WTC11 (cell line): Measurements from ENCODE around the gene AHRR.
"Not testable (repeated sequence)": the region's sequence is repeated elsewhere in the genome, so short reads cannot be mapped to it uniquely, and the experiment has no call there.

Experiments used
- FOXK1 ChIP-seq: sonication (generic); formaldehyde crosslinking; IDR thresholded peaks from 2 replicates; pipeline ENCODE4 v1.8.0; 2022; ENCODE audit warnings: mild to moderate bottlenecking, moderate library complexity, missing genetic modification reagents
- NFYB ChIP-seq: sonication (generic); formaldehyde crosslinking; conservative IDR thresholded peaks from 2 replicates; pipeline ENCODE4 v1.8.0; 2022; ENCODE audit warnings: low read depth, missing genetic modification reagents
- TCF7 ChIP-seq: sonication (generic); formaldehyde crosslinking; IDR thresholded peaks from 2 replicates; pipeline ENCODE4 v1.8.0; 2022; ENCODE audit warnings: mild to moderate bottlenecking, low read depth, missing genetic modification reagents, moderate library complexity
- ZNF138 ChIP-seq: sonication (generic); formaldehyde crosslinking; conservative IDR thresholded peaks from 2 replicates; pipeline ENCODE4 v1.8.1; 2022; ENCODE audit warnings: mild to moderate bottlenecking, moderate library complexity, missing genetic modification reagents
- ZNF232 ChIP-seq: sonication (generic); formaldehyde crosslinking; IDR thresholded peaks from 2 replicates; pipeline ENCODE4 v1.8.0; 2022; ENCODE audit warnings: mild to moderate bottlenecking, missing genetic modification reagents
- TF ChIP-seq, protein P1 (sequence below): fragments of 200-600 bp; IDR thresholded peaks from 2 replicates; pipeline ENCODE4 v1.8.0; 2022; ENCODE audit warnings: antibody characterized with exemption
- TF ChIP-seq, protein P2 (sequence below): sonication (generic); formaldehyde crosslinking; IDR thresholded peaks from 2 replicates; pipeline ENCODE4 v1.8.1; 2022; ENCODE audit warnings: low read depth, missing genetic modification reagents, borderline replicate concordance

DNA sequence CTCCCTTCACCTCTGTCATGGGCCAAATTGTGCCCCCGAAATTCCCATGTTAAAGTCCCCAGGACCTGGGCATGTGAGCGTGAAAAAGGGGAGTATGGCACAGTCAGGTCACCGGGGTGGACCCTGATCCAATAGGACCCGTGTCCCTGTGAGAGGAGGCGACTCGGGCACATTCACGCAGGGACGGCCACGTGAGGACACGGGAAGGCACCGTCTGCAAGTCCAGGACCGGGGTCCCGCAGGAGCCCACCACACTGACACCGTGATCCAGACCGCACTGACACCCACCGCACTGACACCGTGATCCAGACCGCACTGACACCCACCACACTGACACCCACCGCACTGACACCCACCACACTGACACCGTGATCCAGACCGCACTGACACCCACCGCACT, 165.1 kb downstream of the AHRR start:
- TF ChIP-seq FOXK1 (CRISPR knock-in tag); ZNF232 (CRISPR knock-in tag); NFYB; ZNF138; TCF7 (CRISPR knock-in tag): not testable (repeated sequence)
- TF ChIP-seq, protein P1, sequence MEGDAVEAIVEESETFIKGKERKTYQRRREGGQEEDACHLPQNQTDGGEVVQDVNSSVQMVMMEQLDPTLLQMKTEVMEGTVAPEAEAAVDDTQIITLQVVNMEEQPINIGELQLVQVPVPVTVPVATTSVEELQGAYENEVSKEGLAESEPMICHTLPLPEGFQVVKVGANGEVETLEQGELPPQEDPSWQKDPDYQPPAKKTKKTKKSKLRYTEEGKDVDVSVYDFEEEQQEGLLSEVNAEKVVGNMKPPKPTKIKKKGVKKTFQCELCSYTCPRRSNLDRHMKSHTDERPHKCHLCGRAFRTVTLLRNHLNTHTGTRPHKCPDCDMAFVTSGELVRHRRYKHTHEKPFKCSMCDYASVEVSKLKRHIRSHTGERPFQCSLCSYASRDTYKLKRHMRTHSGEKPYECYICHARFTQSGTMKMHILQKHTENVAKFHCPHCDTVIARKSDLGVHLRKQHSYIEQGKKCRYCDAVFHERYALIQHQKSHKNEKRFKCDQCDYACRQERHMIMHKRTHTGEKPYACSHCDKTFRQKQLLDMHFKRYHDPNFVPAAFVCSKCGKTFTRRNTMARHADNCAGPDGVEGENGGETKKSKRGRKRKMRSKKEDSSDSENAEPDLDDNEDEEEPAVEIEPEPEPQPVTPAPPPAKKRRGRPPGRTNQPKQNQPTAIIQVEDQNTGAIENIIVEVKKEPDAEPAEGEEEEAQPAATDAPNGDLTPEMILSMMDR: not testable (repeated sequence)
- TF ChIP-seq, protein P2, sequence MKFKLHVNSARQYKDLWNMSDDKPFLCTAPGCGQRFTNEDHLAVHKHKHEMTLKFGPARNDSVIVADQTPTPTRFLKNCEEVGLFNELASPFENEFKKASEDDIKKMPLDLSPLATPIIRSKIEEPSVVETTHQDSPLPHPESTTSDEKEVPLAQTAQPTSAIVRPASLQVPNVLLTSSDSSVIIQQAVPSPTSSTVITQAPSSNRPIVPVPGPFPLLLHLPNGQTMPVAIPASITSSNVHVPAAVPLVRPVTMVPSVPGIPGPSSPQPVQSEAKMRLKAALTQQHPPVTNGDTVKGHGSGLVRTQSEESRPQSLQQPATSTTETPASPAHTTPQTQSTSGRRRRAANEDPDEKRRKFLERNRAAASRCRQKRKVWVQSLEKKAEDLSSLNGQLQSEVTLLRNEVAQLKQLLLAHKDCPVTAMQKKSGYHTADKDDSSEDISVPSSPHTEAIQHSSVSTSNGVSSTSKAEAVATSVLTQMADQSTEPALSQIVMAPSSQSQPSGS (CRISPR knock-in tag): not testable (repeated sequence)
